Left ventricle myocardium superior (tissue), 1 donor: ENCODE results near the gene HIGD1A. TPM values are rescaled to one million over a fixed set of nuclear protein-coding genes. Genes with fewer than 3 reads are reported as not detected.

Source experiments
- ATAC-seq: fragments of 200-7000 bp; cut with Tn5 transposase; one replicate; pipeline ENCODE4 v1.9.1; 2020; ENCODE audit warnings: mild to moderate bottlenecking, moderate library complexity
- DNase-seq: peaks from one replicate; pipeline ENCODE4 v3.0.0-alpha.2; 2020
- intact Hi-C: fragments of 100-400 bp; cut with micrococcal nuclease; formaldehyde crosslinking; loops from one replicate; pipeline ENCODE4 v1.11.0; 2022
- total RNA-seq: library from RNA; stranded (reverse); fragmentation: NEBNext Ultra II Directional; extraction: Animal tissue kit (Norgen Biotek cat#: 25700); gene quantifications from one replicate; pipeline ENCODE4 v1.2.1, GENCODE V29; 2021
- donor health status: DM: no; HTN: yes; CAD: no; lungs with severe emphysema.

HIGD1A gene
- total RNA-seq, 1 donor from 2014 or later, result 333 TPM

DNA sequence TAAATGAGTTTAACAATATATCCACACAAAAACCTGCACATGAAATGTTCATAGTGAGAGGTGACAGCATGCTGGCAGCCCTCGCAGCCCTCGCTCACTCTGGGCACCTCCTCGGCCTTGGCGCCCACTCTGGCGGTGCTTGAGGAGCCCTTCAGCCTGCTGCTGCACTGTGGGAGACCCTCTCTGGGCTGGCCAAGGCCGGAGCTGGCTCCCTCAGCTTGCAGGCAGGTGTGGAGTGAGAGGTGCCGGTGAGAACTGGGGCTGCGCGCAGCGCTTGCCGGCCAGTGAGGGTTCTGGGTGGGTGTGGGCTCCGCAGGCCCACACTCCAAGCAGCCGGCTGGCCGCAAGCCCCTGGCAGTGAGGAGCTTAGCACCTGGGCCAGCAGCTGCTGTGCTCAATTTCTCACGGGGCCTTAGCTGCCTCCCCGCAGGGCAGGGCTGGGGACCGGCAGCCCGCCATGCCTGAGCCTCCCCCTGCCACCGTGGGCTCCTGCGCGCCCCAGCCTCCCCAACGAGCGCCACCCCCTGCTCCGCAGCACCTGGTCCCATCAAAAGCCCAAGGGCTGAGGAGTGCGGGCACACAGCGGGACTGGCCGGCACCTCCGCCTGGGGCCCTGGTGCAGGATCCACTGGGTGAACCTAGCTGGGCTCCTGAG is 34.7 kb downstream of the HIGD1A start:
- ATAC-seq (no peak), DNase-seq (no peak)
- intact Hi-C loops, result no loop called here

DNA sequence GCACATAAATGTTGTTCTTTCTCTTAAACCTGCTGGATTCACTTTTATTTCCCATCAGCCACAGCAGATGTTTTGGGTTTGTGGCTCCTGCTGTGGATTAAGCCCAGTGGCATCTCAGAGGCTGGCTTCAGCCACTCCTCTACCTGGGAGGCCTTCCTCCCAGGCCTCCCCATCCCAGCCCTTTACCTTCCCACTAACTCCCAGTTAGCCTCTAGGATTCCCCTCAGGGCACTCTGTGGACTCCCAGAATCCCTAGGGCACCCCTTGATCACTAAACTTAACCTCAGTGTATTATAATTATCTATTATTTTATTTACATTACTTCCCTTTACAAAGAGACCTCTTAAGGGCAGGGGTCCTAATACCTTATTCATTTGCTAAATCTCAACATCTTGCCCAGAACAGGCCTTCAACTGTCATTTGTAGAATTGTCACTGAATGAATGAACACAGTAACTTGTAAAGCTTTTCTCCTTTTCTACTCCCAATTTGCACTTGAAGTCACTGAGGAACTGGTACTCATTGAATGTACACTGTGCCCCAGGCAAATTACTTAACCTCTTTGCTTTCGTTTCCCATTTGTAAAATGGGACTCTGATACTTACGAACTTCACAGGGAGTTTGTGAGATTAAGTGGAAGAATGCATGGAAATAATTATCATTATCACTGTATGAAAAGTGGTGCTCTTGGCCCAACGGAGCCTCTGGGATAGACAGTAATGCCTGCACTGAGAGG is 39.6 kb downstream of the HIGD1A start:
- DNase-seq (no peak), ATAC-seq (no peak)
- intact Hi-C loops, result no loop called here

DNA sequence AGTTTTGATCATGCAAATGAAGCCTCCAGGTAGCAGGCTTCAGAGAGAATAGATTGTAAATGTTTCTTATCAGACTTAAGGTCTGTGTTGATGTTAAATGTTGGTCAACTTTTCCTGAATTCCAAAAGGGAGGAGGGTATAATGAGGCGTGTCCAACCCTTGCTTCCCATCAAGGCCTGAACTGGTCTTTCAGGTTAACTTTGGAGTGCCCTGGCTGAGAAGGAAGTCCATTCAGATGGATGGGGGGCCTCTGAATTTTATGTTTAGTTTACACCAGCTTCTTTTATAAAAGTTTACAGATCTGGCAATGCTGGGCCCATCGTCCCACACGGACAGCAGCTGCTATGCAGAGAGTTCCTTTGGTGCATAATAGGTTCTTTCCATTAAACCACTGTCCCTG is 40.2 kb downstream of the HIGD1A start:
- ATAC-seq (no peak), DNase-seq (no peak)
- intact Hi-C loops, result no loop called here

GRCh38 chr3:42763021-42763420 is 41.3 kb downstream of the HIGD1A start:
- DNase-seq, result no peak
- intact Hi-C loops, result no loop called here
- ATAC-seq, result no peak

DNA sequence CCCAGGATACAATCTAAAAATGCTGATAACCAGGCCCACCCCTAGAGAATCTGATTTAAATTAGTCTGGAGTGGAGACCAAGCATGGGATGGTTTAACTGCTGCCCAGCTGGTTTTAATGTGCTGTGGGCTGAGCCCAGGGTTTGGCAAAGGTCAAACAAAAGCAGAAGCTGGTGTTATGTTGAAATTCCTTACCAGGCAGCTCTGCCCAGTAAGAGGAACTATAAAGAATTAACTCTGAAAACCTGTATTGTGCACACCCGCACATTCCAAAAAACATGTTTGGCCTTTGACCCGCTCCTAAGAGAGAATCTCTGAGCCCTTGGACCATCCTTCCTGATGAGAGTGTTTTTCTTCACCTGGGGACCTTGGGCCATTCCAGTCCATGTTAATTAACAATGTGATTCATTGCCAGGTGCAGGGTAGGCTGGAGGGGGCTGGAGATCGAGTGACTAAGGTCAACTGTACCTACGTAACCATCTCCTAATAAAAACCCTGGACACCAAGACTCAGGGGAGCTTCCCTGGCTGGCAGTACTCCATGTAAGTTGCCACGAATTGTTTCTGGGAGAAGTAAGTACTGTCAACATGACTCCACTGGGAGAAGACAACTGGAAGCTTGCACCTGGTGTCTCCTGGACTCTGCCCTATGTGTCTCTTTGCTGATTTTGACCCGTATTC is 42.1 kb downstream of the HIGD1A start:
- intact Hi-C loops, result no loop called here
- DNase-seq (no peak), ATAC-seq (peak; percentile 73)

- ATAC-seq, result no peak
- DNase-seq, result no peak
- intact Hi-C loops, result no loop called here
Observed at GRCh38 chr3:42758126-42758525, 46.2 kb downstream of the HIGD1A start.

DNA sequence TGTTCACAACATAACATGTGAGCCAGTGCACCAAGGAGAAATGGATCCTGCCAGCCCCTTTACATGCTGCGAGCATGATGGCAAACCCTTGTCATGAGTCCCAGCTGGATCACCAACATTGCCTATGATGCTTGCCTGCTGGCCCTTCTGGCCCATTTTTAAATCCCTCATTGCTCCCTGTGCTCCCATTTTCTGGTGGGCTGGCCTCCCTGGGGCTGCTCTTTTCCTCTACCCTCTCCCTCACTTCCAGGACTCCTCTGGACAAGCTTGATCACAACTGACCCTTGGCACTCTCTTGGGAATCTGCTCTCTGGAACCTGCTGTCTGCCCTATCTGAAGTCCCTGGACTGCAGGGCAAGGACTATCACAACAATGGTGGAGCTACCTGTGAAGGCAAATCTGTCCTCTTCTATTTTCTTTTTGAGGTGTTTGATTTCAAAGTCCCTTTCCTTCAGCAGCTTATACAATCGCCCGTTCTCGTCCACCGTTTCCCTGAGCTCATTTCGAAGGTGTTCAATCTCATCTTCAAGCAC is 47.5 kb downstream of the HIGD1A start:
- intact Hi-C loops, result no loop called here
- ATAC-seq, result no peak
- no peak for DNase-seq

DNA sequence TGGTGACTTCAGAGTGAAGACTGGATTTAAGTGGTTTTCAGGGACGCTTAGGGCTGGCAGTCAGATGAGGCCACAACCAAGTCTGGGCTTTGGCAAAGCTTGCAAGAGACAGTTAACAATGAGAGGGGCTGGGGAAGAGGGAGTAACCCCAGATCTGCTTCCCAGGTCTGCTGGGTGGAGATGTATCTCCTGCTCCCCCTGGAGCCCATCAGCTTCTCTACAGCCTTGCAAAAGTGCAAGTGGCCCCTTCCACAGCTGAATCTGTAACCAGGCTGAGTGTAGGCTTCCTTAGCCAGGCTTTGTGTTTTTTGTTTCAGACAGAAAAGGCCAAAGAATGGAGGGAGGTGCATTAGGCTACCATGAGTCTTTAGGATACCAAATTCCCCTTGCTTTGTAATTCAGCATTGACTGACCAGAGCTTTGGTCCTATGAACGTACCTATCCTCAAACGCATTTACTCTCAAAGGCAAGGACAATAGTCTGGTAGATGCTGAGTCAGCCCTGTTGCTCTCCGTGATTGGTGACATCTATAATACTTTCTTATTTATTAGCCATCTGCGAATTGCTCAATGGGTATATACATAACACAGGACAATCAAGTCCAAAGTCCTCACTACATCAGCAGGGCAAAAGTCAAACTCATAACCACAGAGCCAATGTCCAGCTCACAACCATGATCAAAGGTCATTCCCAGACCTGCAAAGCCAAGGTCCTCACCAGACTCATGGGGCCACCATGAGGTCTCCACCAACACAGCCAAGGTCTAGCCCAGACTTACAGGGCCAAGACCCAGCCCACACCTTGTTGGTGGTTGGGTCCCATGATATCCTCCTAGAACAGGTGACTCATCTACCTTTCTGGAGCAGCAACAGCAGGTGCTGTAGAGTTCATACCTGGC is 48.4 kb downstream of the HIGD1A start:
- DNase-seq (no peak), ATAC-seq (peak; percentile 74)
- intact Hi-C loops, result no loop called here

GRCh38 chr3:42753757-42754156 is 50.5 kb downstream of the HIGD1A start:
- ATAC-seq (no peak), DNase-seq (no peak)
- intact Hi-C loops, result no loop called here

DNA sequence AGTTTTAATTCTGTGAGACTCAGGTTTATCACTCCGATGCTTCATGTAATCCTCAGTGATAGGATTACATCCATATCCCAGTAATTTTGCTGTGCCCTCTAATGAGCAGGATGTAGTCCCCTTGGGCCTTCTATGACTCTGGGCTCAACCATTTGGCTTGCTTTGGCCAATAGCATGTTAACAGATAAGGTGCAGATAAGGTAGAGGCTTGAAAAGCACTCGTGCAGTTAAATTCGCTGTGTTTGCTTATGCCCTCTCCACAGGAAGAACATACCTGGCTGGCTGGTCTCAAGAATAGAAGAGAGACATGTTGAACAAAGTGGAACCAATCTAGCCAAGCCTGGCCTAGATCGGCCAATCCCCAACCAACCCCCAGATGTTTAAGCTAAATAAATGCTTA is 51.3 kb downstream of the HIGD1A start:
- intact Hi-C loops, result no loop called here
- DNase-seq, result no peak
- no peak for ATAC-seq

GRCh38 chr3:42752441-42752840 is 51.8 kb downstream of the HIGD1A start:
- DNase-seq (no peak), ATAC-seq (no peak)
- intact Hi-C loops, result no loop called here

DNA sequence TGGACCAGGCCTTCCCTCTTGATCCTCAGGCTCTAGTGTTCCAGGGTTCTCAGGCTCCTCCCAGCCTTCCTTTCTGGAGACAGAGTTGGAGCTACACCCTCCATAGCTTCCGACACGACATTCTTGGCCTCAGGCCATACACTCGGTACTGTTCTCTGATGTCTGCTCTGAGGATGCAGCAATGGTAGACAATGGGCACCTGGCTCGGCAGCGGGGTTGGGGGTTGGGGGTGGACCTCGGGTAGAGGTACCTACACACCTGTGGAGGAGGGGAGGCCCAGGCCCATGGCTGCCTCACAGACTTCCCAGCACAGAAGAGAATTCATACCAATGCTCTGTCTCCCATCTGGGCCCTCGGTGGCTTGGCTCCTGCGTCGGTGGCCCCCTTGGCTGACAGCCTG is 52.7 kb downstream of the HIGD1A start:
- no peak for ATAC-seq
- intact Hi-C loops, result no loop called here
- DNase-seq, result no peak

DNA sequence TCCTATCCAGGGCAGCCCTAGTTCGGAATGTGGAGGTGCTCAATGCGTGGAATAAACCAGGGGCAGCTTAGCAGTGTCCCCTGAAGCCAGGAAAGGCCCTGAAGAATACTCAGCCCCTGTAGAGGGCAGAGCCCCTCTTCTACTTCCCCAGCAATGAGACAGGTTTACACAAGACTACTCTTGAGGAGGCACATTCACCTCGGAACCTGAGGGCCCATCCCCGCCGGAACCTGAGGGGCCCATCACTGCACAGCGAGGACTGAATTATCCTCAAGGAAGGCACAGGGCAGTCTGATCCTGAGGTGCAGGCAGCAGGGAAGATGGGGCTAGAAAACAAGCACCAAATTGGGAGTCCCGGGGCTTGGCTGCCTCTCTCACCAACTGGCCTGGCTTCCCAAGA is 53.5 kb downstream of the HIGD1A start:
- ATAC-seq, result no peak
- DNase-seq, result no peak
- intact Hi-C loops, result no loop called here

- intact Hi-C loops, result loop anchor here (10.0 kb wide), 1 partner anchor 165 kb away; the partner anchor contains the start of gene SEC22C
- no peak for DNase-seq
Observed at GRCh38 chr3:42749753-42750231, 54.5 kb downstream of the HIGD1A start.

DNA sequence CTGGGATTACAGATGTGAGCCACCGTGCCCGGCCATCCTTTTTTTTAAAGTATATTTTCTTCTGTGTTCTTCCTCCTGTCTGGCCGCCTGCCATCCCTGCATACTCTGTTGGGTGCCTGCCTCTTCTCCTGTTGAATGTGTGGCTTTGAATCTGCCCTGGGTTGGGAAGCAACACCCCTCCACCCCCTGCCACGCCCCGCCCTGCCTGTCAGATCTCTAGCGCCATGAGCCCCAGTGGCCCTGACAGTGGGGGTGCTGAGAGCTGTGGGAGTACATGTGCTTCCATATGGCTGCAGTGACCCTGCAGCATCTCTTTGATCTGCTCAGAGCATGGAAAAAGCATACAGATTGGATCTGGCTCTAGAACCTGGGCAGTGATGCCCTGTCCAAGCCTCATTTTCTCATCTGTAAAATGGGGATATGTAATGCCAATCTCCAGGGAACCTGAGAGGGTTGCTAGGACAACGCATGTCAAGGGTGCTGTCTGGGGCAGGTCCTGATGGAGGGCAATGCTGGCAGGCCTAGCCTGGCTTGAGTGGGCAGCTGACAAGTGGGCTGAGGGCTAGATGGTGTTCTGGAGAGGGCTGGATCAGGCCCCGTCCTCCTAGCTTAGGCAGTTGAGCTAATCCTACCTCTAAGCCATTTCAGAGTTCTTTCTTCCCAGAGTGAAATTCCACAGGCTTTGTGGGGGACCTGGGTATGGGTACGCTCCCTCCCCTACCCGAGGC is 55.1 kb downstream of the HIGD1A start:
- intact Hi-C loops, result loop anchor here (10.0 kb wide), 1 partner anchor 164 kb away; the partner anchor contains the start of gene SEC22C
- ATAC-seq (no peak), DNase-seq (no peak)

More at GRCh38 chr3:42749753-42750231, 54.5 kb downstream of the HIGD1A start:
- ATAC-seq, result peak; percentile 39

DNA sequence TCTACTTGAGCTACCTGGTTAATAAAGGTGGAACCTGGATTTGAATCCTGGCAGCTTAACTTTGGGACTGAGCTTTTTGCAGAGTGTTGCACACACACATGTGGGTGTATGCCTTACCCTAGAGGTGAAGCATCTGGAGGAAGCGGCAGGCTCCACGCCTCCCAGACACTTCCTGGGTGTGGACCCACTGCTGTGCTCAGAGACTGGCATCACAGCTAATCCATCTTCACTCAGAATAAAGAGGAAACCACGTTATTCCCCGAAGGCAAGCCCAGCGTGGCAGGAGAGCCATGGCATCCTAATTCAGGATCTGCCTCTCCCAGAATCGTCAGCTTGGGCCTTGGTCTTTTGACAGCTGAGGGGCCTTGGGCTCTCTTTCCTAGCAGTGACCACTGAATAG is 56.7 kb downstream of the HIGD1A start:
- DNase-seq (no peak), ATAC-seq (no peak)
- intact Hi-C loops, result loop anchor here (10.0 kb wide), 1 partner anchor 163 kb away; the partner anchor contains the start of gene SEC22C

- intact Hi-C loops, result loop anchor here (10.0 kb wide), 1 partner anchor 162 kb away; the partner anchor contains the start of gene SEC22C
- DNase-seq, result no peak
Observed at GRCh38 chr3:42746455-42747450, 57.5 kb downstream of the HIGD1A start.

More at GRCh38 chr3:42746455-42747450, 57.5 kb downstream of the HIGD1A start:
- peak; percentile 28 for ATAC-seq
